GM18505 (cell line): ENCODE data around the gene CNTNAP2.

Experiments used
- ATAC-seq: cut with Tn5 transposase; IDR thresholded peaks from one replicate; pipeline ENCODE4 v1.9.1; 2021; ENCODE audit not compliant: unreplicated experiment
- POLR2A ChIP-seq: IDR thresholded peaks from 4 replicates; pipeline ENCODE4 v1.6.1; 2011; ENCODE audit warnings: borderline replicate concordance; ENCODE audit not compliant: insufficient read depth, insufficient read length; ENCODE audit errors: extremely low read depth

Gene CNTNAP2

DNA sequence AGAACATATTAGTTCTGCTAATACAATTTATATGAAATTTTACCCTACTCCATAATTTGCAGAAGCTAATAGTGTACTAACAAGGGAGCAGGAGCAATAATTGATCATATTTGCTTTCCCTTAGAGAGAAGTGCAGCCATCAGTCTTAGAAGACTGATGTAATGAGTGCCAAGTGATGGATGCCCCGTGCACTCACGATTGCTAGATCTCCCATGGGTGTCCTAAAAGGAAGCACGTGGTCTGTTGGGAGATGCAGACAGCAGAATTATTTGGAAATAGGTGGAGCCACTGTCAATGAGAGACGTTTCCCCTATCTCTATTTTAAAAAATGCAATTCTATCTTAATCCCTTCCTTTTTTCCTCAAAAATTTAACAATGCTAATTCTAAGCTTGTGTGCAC is 1701.7 kb downstream of the CNTNAP2 start:
- no peak for ATAC-seq
- no peak for TF ChIP-seq POLR2A

DNA sequence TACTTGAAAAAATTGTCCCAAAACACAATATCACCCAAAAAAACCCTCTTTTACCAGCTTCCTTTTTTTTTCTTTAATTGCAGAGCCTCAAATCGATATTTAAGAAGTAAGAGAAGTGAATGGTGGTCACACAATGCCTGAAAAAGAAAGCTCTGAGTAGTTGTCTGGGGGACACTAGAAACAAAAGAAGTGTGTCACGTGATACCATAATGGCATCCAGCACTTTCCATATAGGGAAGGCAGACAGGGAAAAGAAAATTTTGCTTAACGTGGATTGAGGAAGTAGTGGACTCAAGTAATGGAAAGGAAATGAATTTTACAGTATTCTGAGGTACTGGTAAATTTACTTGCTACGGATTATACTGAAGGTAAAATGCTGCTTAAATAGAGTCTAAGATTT is 1708.1 kb downstream of the CNTNAP2 start:
- ATAC-seq = no peak
- no peak for TF ChIP-seq POLR2A

DNA sequence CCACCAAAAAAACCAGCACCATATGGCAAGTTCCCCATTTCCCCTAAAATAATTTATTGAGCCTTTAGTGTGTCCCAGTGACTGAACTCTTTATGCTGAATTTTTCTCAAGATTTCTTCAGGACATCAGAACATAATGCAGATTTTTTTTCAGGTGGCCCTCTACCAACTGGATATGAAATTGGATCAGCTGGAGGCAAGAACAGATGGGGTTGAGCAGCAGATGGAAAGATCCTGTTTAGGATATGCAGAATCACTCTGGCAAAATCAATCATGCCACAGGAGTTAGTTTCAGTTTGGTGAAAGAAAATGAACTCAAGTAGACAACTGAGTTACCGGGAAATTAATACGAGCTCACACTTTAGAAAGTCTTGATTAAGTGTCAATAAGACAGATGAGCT is 1712.4 kb downstream of the CNTNAP2 start:
- TF ChIP-seq POLR2A = no peak
- no peak for ATAC-seq

DNA sequence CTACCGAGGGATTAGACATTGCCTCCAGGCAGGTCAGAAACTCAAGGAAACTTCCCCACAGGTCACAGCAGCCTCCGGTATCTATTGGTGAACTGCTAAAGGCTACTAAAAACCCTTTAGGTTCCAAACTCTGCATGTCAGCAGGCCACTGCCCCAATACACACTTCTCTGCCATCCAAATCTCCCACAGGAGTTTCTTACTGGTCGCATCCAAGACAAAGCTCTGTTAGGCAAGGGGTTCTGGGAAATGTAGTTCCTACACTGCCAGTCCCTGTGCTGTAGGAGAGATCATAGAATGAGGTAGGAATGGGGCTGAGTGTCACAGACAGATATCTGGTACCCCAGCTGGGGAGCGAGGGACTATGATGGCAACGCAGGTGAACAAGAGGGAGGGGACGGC is 1717.0 kb downstream of the CNTNAP2 start:
- no peak for ATAC-seq
- TF ChIP-seq POLR2A = no peak

DNA sequence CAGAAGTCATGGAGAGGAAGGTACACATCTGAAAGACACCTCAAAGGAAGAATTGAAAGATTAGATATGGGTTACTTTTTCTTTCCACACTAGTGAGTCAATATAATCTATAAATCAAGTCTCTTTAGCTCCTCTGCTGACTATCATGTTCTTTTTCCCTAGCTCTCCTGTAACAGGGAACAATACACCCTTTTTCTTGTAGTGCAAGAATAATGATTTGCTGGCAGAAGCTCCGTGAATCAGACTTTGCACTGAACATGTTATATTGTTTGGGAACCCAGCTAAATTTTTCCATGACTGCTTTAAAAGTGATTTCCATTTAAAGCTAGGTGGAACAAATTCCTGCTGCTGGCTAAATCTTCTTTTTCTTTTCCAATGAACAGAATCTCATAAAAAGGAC is 1717.4 kb downstream of the CNTNAP2 start:
- no peak for TF ChIP-seq POLR2A

DNA sequence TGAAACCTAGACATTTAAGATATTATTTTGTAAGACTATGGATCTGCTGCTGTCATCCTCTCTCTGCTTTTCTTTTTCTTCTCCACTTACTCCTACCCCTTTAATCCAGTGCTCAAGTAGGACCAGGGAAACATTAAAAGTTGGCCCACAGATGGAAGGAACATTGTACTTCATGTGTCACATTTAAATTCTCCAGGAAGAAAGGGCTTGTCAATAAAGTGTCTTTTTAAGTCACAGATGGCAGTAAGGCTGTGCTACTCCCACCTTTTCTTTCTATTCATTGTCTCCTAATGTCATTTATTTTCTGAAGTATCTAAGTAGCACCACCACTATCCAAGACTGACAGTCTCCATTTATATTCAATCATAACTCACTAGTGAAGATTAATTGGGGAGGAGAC is 1736.2 kb downstream of the CNTNAP2 start:
- no peak for ATAC-seq
- TF ChIP-seq POLR2A = no peak

More for the DNA sequence above, 1717.4 kb downstream of the CNTNAP2 start:
- ATAC-seq = no peak

DNA sequence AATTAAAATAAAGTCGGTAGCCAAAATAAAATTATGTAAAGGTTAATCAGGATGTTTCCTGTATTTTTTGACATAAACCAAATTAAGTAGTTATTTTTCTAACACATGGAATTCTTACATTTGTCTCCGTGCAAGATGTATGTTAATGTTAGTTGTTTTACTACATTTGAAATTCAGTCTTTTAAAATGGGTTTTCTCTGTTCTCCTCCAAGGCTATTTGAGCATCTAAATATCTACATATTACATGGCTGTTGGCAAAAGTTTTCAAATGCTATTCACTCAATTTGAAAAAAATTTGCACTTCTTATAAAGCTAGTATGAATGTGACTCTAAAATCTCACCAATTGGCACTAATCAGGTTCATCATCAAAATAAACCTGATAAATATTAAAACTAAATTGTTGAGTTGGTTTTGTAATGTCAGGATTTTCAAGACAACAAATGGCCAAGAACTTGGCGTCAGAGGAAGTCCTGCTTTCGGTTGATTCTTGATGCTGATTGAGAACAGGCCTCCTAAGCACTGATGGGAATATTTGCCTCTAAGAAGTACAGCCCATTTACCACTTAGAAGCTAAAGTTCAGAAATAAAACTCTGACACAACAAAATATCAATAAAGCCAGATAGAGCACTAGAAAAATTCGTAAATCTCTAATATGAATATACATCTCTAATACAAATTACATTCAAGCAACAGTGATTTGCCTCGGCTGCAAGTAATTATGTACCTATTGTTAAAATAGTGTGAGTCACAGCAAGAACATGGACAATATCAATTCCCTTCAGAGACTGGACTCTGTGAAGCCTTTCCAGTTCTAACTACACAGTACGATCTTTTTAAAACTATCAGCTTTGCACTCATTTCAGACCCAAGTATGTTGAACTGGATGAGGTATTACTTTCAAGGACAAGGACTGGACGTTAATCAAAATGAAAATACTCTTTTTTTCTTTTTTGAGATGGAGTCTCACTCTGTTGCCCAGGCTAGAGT is 1740.8 kb downstream of the CNTNAP2 start:
- ATAC-seq = no peak
- TF ChIP-seq POLR2A = no peak

DNA sequence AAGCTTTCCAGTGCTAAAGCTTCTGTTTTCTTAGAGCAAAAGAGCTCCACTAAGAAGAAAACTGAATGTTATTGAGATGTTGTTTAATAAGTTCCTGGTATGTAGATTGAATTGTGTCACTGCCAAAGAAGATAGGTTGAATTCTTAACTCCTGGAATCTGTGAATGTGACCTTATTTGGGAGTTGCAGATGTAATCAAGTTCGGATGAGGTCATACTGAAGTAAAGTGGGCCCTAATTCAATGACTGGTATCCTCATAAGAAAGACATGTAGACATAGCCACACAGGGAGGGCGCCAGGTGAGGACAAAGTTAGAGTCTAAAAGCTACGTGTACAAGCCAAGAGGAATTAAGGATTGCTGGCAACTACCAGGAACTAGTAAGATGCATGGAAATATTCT is 1741.8 kb downstream of the CNTNAP2 start:
- TF ChIP-seq POLR2A = no peak
- no peak for ATAC-seq

DNA sequence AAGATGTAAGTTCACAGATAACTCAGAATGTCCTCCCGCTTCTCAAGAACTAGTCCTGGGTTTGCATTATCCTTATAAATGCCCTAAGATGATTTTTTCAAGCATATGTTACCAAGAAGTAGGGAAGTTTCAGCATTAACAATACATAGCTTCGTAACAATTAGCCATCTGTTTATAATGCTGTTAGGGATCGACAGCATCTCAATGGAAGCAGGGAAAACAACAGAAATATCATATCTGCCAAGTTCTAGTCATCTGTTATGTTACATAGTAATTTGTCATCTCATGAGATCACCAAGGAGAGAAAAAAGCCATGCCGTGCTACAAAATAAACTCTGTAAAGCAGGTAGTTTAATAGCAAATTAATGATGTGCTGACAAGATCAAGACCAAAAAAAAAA is 1742.4 kb downstream of the CNTNAP2 start:
- ATAC-seq = no peak
- TF ChIP-seq POLR2A = no peak

DNA sequence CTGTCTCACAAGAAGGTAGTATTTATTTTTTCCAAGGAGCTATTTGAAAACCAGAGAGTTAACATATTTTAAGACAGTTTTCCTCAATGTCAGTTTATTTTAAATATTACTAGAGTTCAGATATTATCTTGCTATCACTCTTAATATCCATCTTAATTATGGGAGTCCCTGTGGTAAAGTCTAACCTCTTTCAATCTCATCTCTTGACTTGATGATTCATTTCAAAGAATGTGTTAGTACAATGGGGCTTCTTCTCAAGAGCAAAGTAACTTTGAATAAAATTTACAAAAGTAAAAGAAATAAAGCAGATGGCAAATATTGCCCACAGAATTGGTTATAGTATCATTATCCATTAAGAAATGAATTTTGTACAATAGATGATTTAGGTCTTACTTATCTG is 1742.9 kb downstream of the CNTNAP2 start:
- TF ChIP-seq POLR2A = no peak
- ATAC-seq = no peak

DNA sequence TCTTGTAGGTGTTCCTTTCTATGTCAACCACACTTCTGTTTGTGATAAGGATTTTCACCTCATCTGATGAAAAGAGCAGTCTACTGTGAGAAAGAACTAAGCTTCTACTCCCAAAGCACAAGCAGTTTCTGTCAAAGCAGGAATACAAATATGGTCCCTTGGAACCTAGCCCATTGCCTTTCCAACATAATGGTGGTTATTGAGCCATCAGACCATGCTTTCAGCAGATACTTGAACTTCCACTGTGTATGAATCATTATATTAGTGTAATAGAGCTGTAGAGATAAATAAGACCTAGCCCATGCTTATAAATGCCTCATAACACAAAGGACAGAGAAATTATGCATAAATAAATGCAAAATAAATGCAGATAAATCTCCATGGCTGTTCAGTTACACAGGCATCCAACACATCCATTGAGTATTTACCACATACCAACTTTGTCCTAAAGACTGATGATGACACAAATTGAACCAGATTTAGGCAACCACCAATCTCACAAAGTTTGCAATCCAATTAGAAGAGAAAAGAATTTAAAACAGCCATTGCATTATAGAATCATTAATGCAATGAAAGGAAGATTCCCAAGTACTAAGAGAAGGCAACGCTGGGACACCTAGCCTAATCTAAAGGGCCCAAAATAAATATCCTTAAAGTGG is 1744.6 kb downstream of the CNTNAP2 start:
- TF ChIP-seq POLR2A = no peak
- ATAC-seq = no peak

DNA sequence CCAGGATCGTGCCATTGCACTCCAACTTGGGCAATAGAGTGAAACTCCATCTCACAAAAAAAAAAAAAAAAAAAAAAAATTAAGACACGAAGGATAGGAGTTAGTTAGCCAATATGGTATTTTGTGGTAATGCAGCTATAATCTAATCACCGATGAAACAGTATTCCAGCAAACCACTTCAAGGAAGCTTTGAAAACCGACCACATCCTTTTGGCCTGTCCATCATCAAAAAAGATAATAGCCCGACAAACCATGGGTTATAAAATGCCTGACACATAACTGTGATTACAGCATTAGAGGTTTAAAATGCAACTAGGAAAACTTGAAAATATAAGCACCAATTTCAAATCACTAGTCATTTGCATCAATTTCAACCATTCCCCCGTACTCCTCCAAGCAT is 1745.3 kb downstream of the CNTNAP2 start:
- TF ChIP-seq POLR2A = no peak
- ATAC-seq = no peak

DNA sequence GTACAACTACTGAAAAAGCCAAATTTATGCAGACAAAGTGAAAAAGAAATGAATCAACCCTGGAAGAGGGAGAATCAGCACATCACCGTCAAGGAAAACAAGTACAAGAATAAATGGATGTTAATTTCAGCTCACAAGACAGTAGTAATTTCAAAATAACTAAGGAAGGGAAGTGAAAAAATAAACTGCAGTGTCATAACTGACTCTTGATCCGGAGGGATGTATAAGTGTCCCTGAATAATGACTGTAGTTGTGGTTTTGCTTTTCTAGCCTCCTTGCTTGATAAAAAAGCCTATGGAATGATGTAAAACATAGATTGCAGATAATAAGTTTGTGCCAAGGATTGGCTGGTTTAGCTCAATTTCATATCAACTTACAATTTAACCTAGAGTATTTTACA is 1752.9 kb downstream of the CNTNAP2 start:
- no peak for TF ChIP-seq POLR2A
- ATAC-seq = no peak
